Small intestine (tissue), 7 donors: ENCODE data around the gene DUSP5. TPM values are rescaled to one million over a fixed set of nuclear protein-coding genes. Genes with fewer than 3 reads are reported as not detected.

Experiments used
- DNase-seq, 2 donors: peaks; one replicate each; pipeline versions ENCODE4 v3.0.0 to v3.0.0-alpha.2; 2013
- FAIRE-seq: peaks from 2 replicates; lab custom pipeline; 2012; peaks lifted over from hg19 to GRCh38; lab: Jason Lieb, UNC
- H3K27ac ChIP-seq, 3 donors: one replicate each; pipeline ENCODE4 v1.5.1; 2013; ENCODE audit warnings: low read length in 2 of 3, mild to moderate bottlenecking in 2 of 3, control low read depth in 1 of 3, inconsistent platforms in 1 of 3, low read depth in 1 of 3, moderate library complexity in 1 of 3
- H3K27me3 ChIP-seq, 3 donors: one replicate each; pipeline ENCODE4 v1.6.1; 2013; ENCODE audit warnings: low read length in 3 of 3, inconsistent platforms in 1 of 3; ENCODE audit not compliant: control insufficient read depth in 3 of 3, insufficient read depth in 3 of 3
- H3K36me3 ChIP-seq, 3 donors: one replicate each; pipeline ENCODE4 v1.6.1; 2013; ENCODE audit warnings: low read length in 3 of 3, inconsistent platforms in 1 of 3, low read depth in 1 of 3, mild to moderate bottlenecking in 1 of 3, moderate library complexity in 1 of 3; ENCODE audit not compliant: control insufficient read depth in 3 of 3, insufficient read depth in 2 of 3
- H3K4me1 ChIP-seq, 3 donors: one replicate each; pipeline ENCODE4 v1.6.1; 2013; ENCODE audit warnings: low read length in 2 of 3, inconsistent platforms in 1 of 3, low read depth in 1 of 3, mild to moderate bottlenecking in 1 of 3, moderate library complexity in 1 of 3; ENCODE audit not compliant: control insufficient read depth in 3 of 3, insufficient read depth in 2 of 3
- H3K4me3 ChIP-seq, 3 donors: one replicate each; pipeline ENCODE4 v1.5.1; 2013; ENCODE audit warnings: low read length in 3 of 3, control low read depth in 1 of 3, inconsistent platforms in 1 of 3, low read depth in 1 of 3, mild to moderate bottlenecking in 1 of 3, moderate library complexity in 1 of 3
- H3K9me3 ChIP-seq, 2 donors: one replicate each; pipeline ENCODE4 v1.6.1; 2013; ENCODE audit warnings: low read depth in 1 of 2, low read length in 1 of 2; ENCODE audit not compliant: control insufficient read depth in 2 of 2, insufficient read depth in 1 of 2
- WGBS, 3 donors: extraction: QIAGEN DNeasy Blood & Tissue Kit; methylation state at CpG; one replicate each; pipeline ENCODE4 v1.1.7; 2013; 5-methylcytosine and 5-hydroxymethylcytosine counted together
- polyA plus RNA-seq, 4 donors: library from polyadenylated mRNA; stranded (reverse) in 3 of 4; unstranded in 1 of 4; fragments of 200-250 nt in 3 of 4; fragments of 120-200 nt in 1 of 4; gene quantifications; one replicate each; pipeline versions ENCODE4 v1.2.1 to v1.2.3, GENCODE V29; 2013
- donor health status: healthy with polysubstance abuse.
- donor health status: control.
- donor health status: control.
- donor health status: Bipolar disorder and iron deficiency.
- donor health status: healthy.

Gene DUSP5
- polyA plus RNA-seq, 4 donors = 8.3 to 41.9 (median 24.0) TPM

DNA sequence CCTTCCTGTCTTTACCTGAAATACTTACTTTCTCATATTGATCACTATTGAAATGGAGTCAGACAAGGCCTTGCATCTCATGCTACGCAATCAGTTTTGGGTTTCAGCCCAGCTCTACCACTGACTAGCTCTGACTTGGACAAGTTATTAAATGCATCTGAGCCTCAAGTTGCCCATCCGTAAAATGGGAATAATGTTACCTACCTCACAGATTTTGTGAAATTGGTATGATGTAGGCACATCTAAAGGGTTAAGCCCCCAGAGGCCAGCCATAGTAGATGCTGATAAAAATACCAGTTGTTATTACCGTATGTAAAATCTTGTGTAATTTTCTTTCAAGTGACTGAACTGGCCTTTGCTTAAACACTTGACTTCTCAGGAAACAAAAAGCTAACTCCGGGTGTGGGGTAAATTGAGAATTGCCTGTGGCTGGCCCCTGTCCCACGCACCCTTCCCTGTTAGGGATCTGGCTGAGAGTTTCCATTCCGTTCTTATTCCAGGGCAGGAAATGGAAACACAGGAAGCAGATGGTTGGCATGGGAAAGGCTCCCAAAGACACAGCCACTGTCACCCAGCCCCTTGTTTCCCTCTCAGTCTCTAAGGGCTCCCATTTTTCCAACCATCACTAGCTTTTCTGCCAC, 7.5 kb downstream of the DUSP5 start:
- H3K27me3 ChIP-seq = no peaks in the 10 kb centered on the region
- no peaks in the 10 kb centered on the region for H3K9me3 ChIP-seq
- peaks cover 4 to 53% (median 26%) of the 10 kb centered on the region in 3 donors for H3K36me3 ChIP-seq
- FAIRE-seq (no peak), DNase-seq (no peak)
- H3K27ac ChIP-seq = peak overlapping the region in 2 of 3 donors; percentile 42 to 79
- peaks cover 14 to 45% (median 18%) of the 10 kb centered on the region in 3 donors for H3K4me1 ChIP-seq
- WGBS, 3 donors = 72 to 90% (median 88%) methylated on average over 6 of the region's 6 CpGs
- no peak overlapping the region for H3K4me3 ChIP-seq

DNA sequence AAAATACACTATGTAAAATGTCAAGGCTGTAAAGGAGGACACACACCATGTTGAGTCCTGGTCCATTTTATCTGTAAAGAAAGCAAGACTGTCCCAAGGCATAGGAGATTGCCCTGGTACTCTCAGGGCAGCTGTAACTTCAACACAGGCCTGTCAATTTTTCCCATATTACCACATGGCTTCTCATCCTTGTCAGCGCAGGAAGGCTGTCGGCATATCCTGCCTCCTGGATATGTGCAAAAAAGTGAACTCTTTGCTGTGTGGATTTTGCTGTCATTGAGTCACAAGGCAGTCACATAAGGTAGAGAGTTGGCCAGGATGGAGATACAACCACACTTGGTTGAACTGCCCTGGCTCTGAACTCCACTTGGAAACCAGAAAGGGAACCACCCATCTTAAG, 8.7 kb downstream of the DUSP5 start:
- FAIRE-seq = no peak
- peaks cover 13 to 36% (median 18%) of the 10 kb centered on the region in 3 donors for H3K4me1 ChIP-seq

DNA sequence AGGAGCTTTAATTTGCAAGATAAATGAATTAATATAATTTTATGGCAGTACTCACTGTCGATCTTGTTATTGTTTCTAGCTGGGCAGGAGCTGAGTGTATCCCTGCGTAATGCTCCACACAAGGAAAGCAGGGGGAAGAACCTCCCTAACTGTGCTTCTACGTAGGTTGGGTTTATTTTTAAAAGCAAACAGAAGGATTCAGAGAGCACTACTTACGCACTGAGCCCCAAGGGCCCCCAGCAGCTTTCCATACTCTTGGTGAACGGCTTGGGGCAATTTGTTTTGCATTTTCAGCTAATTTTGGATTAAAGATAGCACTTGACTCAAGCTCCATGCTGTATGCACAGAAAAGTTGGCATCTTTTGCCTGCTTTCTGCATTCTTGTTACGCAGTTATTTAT, 9.6 kb downstream of the DUSP5 start:
- Histone ChIP-seq H3K4me1 (peaks cover 9 to 28% (median 23%) of the 10 kb centered on the region in 3 donors), H3K4me3 (no peak overlapping the region), H3K27me3 (no peaks in the 10 kb centered on the region), H3K27ac (no peak overlapping the region), H3K36me3 (peaks cover 9 to 69% (median 32%) of the 10 kb centered on the region in 3 donors), H3K9me3 (no peaks in the 10 kb centered on the region)
- 90 to 93% (median 92%) methylated on average over 6 of the region's 6 CpGs for WGBS, 3 donors
- no peak for FAIRE-seq
- DNase-seq = no peak

More for the DNA sequence above, 8.7 kb downstream of the DUSP5 start:
- peak overlapping the region in 1 of 3 donors; percentile 41 for H3K27ac ChIP-seq
- H3K4me3 ChIP-seq = no peak overlapping the region
- H3K36me3 ChIP-seq = peaks cover 9 to 61% (median 32%) of the 10 kb centered on the region in 3 donors
- DNase-seq = no peak
- no peaks in the 10 kb centered on the region for H3K9me3 ChIP-seq
- no peaks in the 10 kb centered on the region for H3K27me3 ChIP-seq
- WGBS, 3 donors = 86 to 98% (median 91%) methylated on average over 2 of the region's 2 CpGs

DNA sequence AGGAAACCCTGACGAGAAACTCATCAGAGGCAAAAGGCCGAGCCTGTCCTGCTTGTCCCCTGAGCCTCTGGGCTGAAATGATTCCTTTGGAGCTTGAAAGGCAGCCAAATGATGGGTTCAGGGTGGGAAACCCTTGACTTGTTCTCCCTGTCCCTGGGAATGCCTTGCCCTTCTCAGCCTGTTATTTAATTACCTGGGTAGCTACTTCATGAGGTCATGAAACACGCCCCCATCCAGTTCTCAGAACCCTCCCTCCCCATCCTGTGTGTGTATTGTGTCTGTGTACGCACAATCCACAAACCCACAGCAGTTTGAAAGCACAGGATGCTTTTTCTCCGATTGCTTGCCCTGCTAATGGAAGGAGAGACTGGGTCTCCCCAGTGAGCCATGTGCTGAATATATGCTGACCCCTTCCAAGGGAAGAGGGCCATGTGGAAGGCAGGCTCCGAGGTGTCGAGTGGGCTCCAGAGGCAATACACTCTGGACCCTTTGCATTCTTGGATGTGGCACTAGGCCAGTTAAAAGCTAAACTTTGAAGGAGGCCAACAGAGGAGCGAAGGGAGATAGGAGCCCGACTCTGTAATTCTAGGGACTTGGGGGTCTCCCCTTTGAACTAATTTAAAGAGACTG, 10.6 kb downstream of the DUSP5 start:
- 87 to 89% (median 88%) methylated on average over 9 of the region's 9 CpGs for WGBS, 3 donors
- no peaks in the 10 kb centered on the region for H3K27me3 ChIP-seq
- H3K4me3 ChIP-seq = no peak overlapping the region
- no peaks in the 10 kb centered on the region for H3K9me3 ChIP-seq
- no peak for DNase-seq
- peaks cover 8 to 20% (median 18%) of the 10 kb centered on the region in 3 donors for H3K4me1 ChIP-seq
- no peak for FAIRE-seq
- peaks cover 9 to 74% (median 28%) of the 10 kb centered on the region in 3 donors for H3K36me3 ChIP-seq
- H3K27ac ChIP-seq = no peak overlapping the region

DNA sequence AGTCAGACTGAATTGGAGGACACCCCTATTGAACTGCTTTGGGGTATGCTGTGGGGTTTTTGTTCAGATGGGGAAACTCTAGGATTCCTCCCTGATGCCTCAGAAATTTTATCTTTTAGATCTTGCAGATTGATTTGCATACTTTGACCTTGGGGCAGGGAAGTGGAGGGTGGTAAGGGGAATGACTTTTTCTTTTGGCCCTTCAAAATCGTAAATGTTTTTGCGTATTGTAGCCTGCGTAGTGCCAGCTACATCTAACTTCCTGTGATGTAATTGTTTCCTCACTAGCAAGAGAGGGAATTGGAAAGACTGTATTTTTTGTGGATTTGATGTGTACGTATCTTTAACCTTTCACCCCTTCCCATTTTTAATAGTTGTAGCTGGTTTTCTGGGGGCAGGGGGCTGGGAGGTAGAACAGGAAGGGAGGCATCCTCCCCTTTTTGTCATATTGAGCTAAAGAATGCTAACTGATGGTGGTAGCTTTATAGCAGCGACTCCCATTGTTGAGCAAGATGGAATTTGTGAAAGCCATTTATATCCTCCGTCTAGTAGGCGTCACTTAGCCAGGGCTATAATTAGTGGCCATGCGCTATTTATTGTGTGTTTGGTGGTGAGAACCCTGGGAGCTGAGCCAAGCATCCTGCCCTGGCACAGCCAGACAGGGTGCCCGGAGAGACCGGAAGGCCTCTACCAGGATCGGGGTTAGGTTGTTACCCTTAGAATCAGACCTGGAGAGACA, 11.3 kb downstream of the DUSP5 start:
- FAIRE-seq = no peak
- Histone ChIP-seq H3K9me3 (no peaks in the 10 kb centered on the region), H3K4me1 (peaks cover 3 to 17% (median 12%) of the 10 kb centered on the region in 3 donors), H3K27me3 (no peaks in the 10 kb centered on the region), H3K27ac (no peak overlapping the region), H3K4me3 (no peak overlapping the region), H3K36me3 (peaks cover 9 to 74% (median 26%) of the 10 kb centered on the region in 3 donors)
- DNase-seq = no peak
- WGBS, 3 donors = 75 to 92% (median 87%) methylated on average over 11 of the region's 11 CpGs

DNA sequence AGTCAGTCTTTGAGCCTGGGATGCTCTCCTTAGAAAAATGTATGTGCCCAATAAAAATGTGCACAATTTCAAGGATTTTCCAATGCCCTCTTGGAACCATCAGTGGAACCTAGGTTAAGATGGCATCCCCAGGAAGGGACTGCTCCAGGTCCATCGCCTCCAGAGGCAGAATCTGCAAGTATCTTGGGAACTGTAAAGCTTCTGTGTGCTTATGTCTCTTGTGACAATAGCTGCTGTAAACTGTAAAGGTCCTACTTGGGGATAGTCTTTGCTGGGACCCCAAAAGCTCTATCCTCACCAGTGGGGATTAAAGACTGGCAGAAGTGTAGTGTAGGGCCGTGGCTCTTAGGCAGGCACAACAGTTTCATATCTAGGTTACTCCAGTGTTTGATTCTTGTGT, 11.9 kb downstream of the DUSP5 start:
- FAIRE-seq (no peak), DNase-seq (no peak)
- 96 to 97% (median 96%) methylated on average over 2 of the region's 2 CpGs for WGBS, 3 donors
- Histone ChIP-seq H3K36me3 (peaks cover 9 to 71% (median 26%) of the 10 kb centered on the region in 3 donors), H3K27ac (no peak overlapping the region), H3K4me3 (no peak overlapping the region), H3K9me3 (no peaks in the 10 kb centered on the region), H3K27me3 (no peaks in the 10 kb centered on the region), H3K4me1 (peaks cover 2 to 16% (median 6%) of the 10 kb centered on the region in 3 donors)

DNA sequence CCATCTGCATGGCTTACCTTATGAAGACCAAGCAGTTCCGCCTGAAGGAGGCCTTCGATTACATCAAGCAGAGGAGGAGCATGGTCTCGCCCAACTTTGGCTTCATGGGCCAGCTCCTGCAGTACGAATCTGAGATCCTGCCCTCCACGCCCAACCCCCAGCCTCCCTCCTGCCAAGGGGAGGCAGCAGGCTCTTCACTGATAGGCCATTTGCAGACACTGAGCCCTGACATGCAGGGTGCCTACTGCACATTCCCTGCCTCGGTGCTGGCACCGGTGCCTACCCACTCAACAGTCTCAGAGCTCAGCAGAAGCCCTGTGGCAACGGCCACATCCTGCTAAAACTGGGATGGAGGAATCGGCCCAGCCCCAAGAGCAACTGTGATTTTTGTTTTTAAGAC, 12.4 kb downstream of the DUSP5 start:
- Histone ChIP-seq H3K36me3 (peaks cover 9 to 68% (median 23%) of the 10 kb centered on the region in 3 donors), H3K9me3 (no peaks in the 10 kb centered on the region), H3K27ac (no peak overlapping the region), H3K27me3 (no peaks in the 10 kb centered on the region), H3K4me1 (peaks cover 0 to 11% (median under 1%) of the 10 kb centered on the region in 3 donors), H3K4me3 (no peak overlapping the region)
- FAIRE-seq (no peak), DNase-seq (no peak)
- 95 to 96% (median 96%) methylated on average over 9 of the region's 9 CpGs for WGBS, 3 donors

DNA sequence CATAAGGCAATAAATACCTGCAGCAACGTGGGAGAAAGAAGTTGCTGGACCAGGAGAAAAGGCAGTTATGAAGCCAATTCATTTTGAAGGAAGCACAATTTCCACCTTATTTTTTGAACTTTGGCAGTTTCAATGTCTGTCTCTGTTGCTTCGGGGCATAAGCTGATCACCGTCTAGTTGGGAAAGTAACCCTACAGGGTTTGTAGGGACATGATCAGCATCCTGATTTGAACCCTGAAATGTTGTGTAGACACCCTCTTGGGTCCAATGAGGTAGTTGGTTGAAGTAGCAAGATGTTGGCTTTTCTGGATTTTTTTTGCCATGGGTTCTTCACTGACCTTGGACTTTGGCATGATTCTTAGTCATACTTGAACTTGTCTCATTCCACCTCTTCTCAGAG, 13.0 kb downstream of the DUSP5 start:
- Histone ChIP-seq H3K27me3 (no peaks in the 10 kb centered on the region), H3K27ac (no peak overlapping the region), H3K36me3 (peaks cover 9 to 66% (median 23%) of the 10 kb centered on the region in 3 donors), H3K4me3 (no peak overlapping the region), H3K9me3 (no peaks in the 10 kb centered on the region), H3K4me1 (peaks cover 0 to 8% (median 0%) of the 10 kb centered on the region in 3 donors)
- FAIRE-seq (no peak), DNase-seq (no peak)
- 78 to 94% (median 89%) methylated on average over 3 of the region's 3 CpGs for WGBS, 3 donors
